ENCODE measurements around the gene TIAM1. TPM values are rescaled to one million over a fixed set of nuclear protein-coding genes. Genes with fewer than 3 reads are reported as not detected.

The TIAM1 gene
- total RNA-seq, 4 donors from 2014 or later = 6.5 to 36.4 (median 13.0) TPM

DNA sequence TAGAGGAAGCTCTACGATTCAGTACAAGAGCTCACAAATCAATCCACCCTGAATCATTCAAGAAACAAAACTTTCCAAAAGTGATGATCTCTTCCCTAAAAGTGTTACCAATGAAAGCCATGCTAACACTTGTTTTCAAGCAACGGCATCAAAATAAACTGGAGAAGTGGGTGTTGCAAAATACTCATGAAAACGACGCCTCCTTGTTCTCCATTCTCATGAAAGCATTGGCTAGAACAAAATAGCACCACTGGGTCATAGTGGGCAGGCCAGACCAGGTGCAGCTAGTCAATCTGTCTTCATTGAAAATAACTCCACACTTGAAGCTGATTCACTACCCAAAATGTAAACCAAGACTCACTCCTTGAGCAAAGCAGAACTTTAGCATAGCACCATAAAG, 4.3 kb downstream of the TIAM1 start:
- ATAC-seq (ENCODE audit: low FRiP score) (no peak), DNase-seq (ENCODE audit: low spot score) (no peak)
- TF ChIP-seq, protein P1, sequence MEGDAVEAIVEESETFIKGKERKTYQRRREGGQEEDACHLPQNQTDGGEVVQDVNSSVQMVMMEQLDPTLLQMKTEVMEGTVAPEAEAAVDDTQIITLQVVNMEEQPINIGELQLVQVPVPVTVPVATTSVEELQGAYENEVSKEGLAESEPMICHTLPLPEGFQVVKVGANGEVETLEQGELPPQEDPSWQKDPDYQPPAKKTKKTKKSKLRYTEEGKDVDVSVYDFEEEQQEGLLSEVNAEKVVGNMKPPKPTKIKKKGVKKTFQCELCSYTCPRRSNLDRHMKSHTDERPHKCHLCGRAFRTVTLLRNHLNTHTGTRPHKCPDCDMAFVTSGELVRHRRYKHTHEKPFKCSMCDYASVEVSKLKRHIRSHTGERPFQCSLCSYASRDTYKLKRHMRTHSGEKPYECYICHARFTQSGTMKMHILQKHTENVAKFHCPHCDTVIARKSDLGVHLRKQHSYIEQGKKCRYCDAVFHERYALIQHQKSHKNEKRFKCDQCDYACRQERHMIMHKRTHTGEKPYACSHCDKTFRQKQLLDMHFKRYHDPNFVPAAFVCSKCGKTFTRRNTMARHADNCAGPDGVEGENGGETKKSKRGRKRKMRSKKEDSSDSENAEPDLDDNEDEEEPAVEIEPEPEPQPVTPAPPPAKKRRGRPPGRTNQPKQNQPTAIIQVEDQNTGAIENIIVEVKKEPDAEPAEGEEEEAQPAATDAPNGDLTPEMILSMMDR (IDR thresholded peaks at IDR 0.05) = no peak

DNA sequence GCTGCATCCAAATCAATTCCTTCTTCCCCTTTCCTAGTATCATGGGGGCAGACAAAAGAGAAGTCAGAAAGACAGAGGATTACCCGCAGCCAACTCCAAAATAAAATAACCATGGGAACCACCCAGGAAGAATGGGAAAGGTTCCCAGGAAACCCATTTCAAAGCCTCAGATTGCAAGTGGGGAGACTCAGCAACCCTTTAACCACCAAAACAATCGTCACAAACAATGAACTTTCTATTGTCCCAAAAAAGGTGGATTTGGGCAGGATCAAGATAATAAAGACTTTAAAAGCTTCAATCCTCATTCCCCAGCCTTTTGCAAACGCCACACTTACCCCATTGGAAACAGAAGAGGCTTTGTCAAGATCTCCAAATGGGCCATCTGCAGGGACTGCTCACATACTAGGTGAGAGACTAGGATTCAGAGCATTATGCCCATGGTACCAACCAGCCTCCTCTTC, 5.1 kb downstream of the TIAM1 start:
- TF ChIP-seq, protein P1 (IDR thresholded peaks at IDR 0.05) = no peak
- ATAC-seq (ENCODE audit: low FRiP score) (no peak), DNase-seq (ENCODE audit: low spot score) (no peak)

GRCh38 chr21:31337996-31338907, 5.8 kb downstream of the TIAM1 start:
- no peak for ATAC-seq (ENCODE audit: low FRiP score)
- DNase-seq (ENCODE audit: low spot score) = no peak
- TF ChIP-seq, protein P1 (IDR thresholded peaks at IDR 0.05) = no peak

DNA sequence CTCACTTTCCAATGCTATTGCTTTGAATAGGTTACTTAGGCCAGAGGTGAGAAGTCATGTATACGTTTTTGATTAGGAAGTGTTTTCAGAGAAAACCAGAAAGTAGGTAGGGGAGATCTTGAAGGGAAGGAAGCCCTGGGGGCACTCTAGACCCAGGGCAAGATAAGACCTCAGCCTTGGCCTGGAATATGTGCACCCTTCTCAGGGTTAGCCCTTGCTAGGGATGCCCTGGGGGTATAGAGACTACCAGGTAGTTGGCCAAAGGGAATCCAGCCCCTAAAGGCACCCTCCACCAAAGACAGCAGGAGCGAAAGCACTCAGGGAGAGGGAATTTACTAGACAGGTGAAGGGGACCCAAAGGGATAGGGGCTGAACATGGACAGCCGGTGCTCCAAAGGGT, 7.0 kb downstream of the TIAM1 start:
- no peak for DNase-seq (ENCODE audit: low spot score)
- no peak for ATAC-seq (ENCODE audit: low FRiP score)
- TF ChIP-seq, protein P1 (IDR thresholded peaks at IDR 0.05) = no peak

GRCh38 chr21:31336739-31337040, 7.4 kb downstream of the TIAM1 start:
- TF ChIP-seq, protein P1 (IDR thresholded peaks at IDR 0.05) = no peak
- no peak for ATAC-seq (ENCODE audit: low FRiP score)
- DNase-seq (ENCODE audit: low spot score) = no peak

DNA sequence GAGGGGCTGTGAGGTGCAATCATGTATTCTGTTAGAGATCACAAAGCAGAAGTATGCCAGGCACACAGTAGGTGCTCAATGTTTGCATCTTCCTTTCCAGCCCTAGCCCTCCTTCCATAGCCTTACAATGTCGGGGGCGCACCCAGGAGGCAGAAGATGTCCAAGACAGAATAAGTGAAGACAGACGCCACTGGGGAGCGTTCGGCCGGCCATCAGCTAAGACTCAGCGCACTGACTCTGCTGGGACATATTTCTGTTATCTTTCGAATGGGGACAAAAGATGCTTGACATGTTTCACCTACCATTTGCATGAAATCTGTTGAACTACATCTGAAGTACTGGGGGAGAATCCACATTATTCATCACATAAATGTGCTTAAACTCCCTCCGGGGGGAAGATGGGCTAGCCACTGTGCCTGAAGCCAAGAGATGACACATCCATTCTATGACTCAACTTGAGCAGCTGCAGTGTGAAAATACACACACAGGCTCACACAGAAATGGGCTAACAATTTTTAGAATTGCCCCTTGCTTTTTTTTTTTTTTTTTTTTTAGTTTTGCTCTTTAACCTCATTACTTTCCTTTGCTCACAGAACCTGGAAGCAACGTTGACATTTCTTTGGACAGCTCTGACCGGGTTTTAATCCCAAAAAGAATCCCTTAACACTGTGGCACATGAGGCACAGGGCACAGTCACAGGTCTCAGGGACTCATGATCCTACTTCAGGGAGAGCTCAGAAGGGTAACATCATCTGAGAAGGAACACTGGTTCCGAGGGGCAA, 7.9 kb downstream of the TIAM1 start:
- DNase-seq (ENCODE audit: low spot score) = no peak
- peak; percentile 87 for ATAC-seq (ENCODE audit: low FRiP score)
- TF ChIP-seq, protein P1 (IDR thresholded peaks at IDR 0.05) = no peak
